PC-3 (cell line): ENCODE results near the gene TBX5. TPM values are rescaled to one million over a fixed set of nuclear protein-coding genes. Genes with fewer than 3 reads are reported as not detected.

ENCODE experiments used
- ATAC-seq: fragments of 200-7000 bp; cut with Tn5 transposase; 2 replicates; pipeline ENCODE4 v1.9.1; 2020; ENCODE audit warnings: mild to moderate bottlenecking, moderate library complexity
- BruUV-seq: library from RNA; stranded (reverse); fragments of 400-500 nt; replicated peaks from 2 replicates; lab custom pipeline; 2021; lab: Mats Ljungman, UMichigan
- CTCF ChIA-PET: fragments of 300-600 bp; sonication (Branson Sonifier 250); formaldehyde crosslinking; loops from one replicate; lab custom pipeline; 2022; ENCODE audit warnings: antibody characterized with exemption; lab: Charles Lee
- POLR2A ChIA-PET: fragments of 300-600 bp; sonication (Branson Sonifier 250); formaldehyde crosslinking; loops from one replicate; lab custom pipeline; 2022; ENCODE audit warnings: antibody characterized with exemption; ENCODE audit not compliant: unreplicated experiment; lab: Charles Lee
- DNase-seq: peaks from one replicate; pipeline ENCODE4 v3.0.0-alpha.2; 2015
- H2AFZ ChIP-seq: fragments of 300-600 bp; sonication (generic); 2 replicates; pipeline ENCODE4 v1.6.0; 2016; ENCODE audit warnings: antibody characterized with exemption, low read length
- H3F3A ChIP-seq: fragments of 300-600 bp; sonication (generic); one replicate; pipeline ENCODE4 v1.6.0; 2017; ENCODE audit warnings: antibody characterized with exemption, low read length, control low read depth, mild to moderate bottlenecking; ENCODE audit not compliant: unreplicated experiment
- H3K27ac ChIP-seq: fragments of 300-600 bp; sonication (generic); 2 replicates; pipeline ENCODE4 v1.5.1; 2016; ENCODE audit warnings: mild to moderate bottlenecking, low read length
- H3K27me3 ChIP-seq: fragments of 300-600 bp; sonication (generic); 2 replicates; pipeline ENCODE4 v1.6.1; 2016; ENCODE audit warnings: low read length, mixed read lengths
- H3K36me3 ChIP-seq: fragments of 300-600 bp; sonication (generic); 2 replicates; pipeline ENCODE4 v1.6.1; 2016; ENCODE audit warnings: low read depth, mixed run types, low read length, mixed read lengths
- H3K4me1 ChIP-seq: fragments of 300-600 bp; sonication (generic); 2 replicates; pipeline ENCODE4 v1.5.1; 2016; ENCODE audit warnings: low read length; ENCODE audit not compliant: insufficient read depth
- H3K4me2 ChIP-seq: fragments of 300-600 bp; sonication (generic); 2 replicates; pipeline ENCODE4 v1.6.0; 2016; ENCODE audit warnings: low read length
- H3K4me3 ChIP-seq: fragments of 300-600 bp; sonication (generic); 2 replicates; pipeline ENCODE4 v1.5.1; 2016; ENCODE audit warnings: mild to moderate bottlenecking, low read length, mixed read lengths
- H3K79me2 ChIP-seq: fragments of 300-600 bp; sonication (generic); 2 replicates; pipeline ENCODE4 v1.6.1; 2017; ENCODE audit warnings: low read length, mixed read lengths
- H3K9ac ChIP-seq: fragments of 300-600 bp; sonication (generic); 2 replicates; pipeline ENCODE4 v1.6.0; 2016; ENCODE audit warnings: mild to moderate bottlenecking, low read length
- H3K9me2 ChIP-seq: fragments of 300-600 bp; sonication (generic); replicated peaks from 2 replicates; pipeline ENCODE4 v1.6.1; 2016; ENCODE audit warnings: mixed run types, low read length, mixed read lengths
- H3K9me3 ChIP-seq: fragments of 300-600 bp; sonication (generic); 2 replicates; pipeline ENCODE4 v1.6.1; 2016; ENCODE audit warnings: low read length, mixed read lengths
- H4K20me1 ChIP-seq: fragments of 300-600 bp; sonication (generic); 2 replicates; pipeline ENCODE4 v1.6.1; 2016; ENCODE audit warnings: low read length, mixed read lengths
- EZH2 ChIP-seq: fragments of 300-600 bp; sonication (generic); IDR thresholded peaks from one replicate; pipeline ENCODE4 v1.6.1; 2017; ENCODE audit warnings: antibody characterized with exemption, mild to moderate bottlenecking, low read length; ENCODE audit not compliant: unreplicated experiment
- EZH2phosphoT487 ChIP-seq: fragments of 300-600 bp; sonication (generic); IDR thresholded peaks from 2 replicates; pipeline ENCODE4 v1.6.1; 2018; ENCODE audit warnings: mild to moderate bottlenecking, antibody characterized with exemption, low read length, borderline replicate concordance
- intact Hi-C: fragments of 100-400 bp; cut with micrococcal nuclease; formaldehyde crosslinking; loops from 2 replicates; pipeline ENCODE4 v1.9.0; 2023
- total RNA-seq: library from RNA; depleted of rRNA; stranded (reverse); fragments of >200 nt; gene quantifications from 2 replicates; pipeline ENCODE4 v1.2.3, GENCODE V29; 2014
- TF ChIP-seq, protein P1 (sequence below): fragments of 300-600 bp; sonication (generic); conservative IDR thresholded peaks from 2 replicates; pipeline ENCODE4 v1.5.1; 2017; ENCODE audit warnings: antibody characterized with exemption, low read depth, mild to moderate bottlenecking, low read length

TBX5 gene
- total RNA-seq, 1 experiment from 2014 or later = not detected

DNA sequence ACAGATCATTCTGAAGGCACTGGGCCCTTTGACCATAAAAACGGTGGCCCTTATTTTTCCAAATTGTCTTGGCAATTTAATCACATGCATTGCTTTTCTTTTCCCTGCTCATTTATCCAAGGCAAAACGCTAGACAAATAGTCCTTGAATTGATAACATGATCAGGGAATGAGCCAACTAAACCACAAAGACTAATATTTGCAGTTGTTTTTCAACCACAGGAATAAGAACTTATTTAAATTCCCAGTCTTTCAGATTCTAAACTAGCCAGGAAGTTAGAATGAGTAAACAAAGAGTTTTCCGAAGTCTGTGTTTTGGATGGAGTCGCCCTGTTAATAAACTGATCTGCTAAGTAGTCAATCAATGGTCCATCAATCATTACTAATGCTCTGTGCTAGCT, 14.9 kb downstream of the TBX5 start:
- H3K4me2 ChIP-seq = no peak overlapping the region
- no peaks in the 10 kb centered on the region for H3K4me1 ChIP-seq
- ChIA-PET POLR2A (no interaction called here), CTCF (no interaction called here)
- H3K9ac ChIP-seq = no peak overlapping the region
- intact Hi-C loops = no loop called here
- peaks cover 66% of the 10 kb centered on the region for H3K27me3 ChIP-seq
- no peak overlapping the region for H2AFZ ChIP-seq
- H3K9me3 ChIP-seq = no peaks in the 10 kb centered on the region
- H3K4me3 ChIP-seq = no peak overlapping the region
- no peak overlapping the region for H3K27ac ChIP-seq
- no peaks in the 10 kb centered on the region for H3K9me2 ChIP-seq
- H4K20me1 ChIP-seq = no peaks in the 10 kb centered on the region
- H3K79me2 ChIP-seq = no peaks in the 10 kb centered on the region
- ATAC-seq (no peak), DNase-seq (no peak)
- no peak for TF ChIP-seq EZH2
- TF ChIP-seq, protein P1, sequence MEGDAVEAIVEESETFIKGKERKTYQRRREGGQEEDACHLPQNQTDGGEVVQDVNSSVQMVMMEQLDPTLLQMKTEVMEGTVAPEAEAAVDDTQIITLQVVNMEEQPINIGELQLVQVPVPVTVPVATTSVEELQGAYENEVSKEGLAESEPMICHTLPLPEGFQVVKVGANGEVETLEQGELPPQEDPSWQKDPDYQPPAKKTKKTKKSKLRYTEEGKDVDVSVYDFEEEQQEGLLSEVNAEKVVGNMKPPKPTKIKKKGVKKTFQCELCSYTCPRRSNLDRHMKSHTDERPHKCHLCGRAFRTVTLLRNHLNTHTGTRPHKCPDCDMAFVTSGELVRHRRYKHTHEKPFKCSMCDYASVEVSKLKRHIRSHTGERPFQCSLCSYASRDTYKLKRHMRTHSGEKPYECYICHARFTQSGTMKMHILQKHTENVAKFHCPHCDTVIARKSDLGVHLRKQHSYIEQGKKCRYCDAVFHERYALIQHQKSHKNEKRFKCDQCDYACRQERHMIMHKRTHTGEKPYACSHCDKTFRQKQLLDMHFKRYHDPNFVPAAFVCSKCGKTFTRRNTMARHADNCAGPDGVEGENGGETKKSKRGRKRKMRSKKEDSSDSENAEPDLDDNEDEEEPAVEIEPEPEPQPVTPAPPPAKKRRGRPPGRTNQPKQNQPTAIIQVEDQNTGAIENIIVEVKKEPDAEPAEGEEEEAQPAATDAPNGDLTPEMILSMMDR = no peak
- no peak for TF ChIP-seq EZH2phosphoT487
- no peaks in the 10 kb centered on the region for H3F3A ChIP-seq
- no TSS peak for BruUV-seq
- H3K36me3 ChIP-seq = no peaks in the 10 kb centered on the region

DNA sequence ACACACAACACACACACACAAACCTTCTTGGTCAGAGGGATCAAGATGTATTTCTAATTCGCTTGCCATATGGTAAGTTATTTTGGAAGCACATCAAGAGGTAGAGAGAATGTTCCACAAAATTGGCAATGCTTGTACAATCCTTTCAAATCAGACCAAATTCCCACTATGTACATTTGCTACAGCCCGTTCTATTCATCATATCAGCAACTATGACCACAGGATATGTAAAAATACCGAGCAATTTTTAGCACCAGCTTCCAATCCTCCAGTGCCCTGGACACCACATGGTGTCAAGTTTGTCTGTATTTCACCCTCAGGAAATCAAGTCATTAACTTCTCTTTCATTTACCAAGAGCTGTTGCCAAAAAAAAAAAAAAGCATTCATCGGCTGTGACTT, 21.2 kb downstream of the TBX5 start:
- Histone ChIP-seq H3F3A (no peaks in the 10 kb centered on the region), H3K9ac (no peak overlapping the region), H3K27me3 (peaks cover 47% of the 10 kb centered on the region), H3K4me1 (no peaks in the 10 kb centered on the region), H2AFZ (no peak overlapping the region), H4K20me1 (no peaks in the 10 kb centered on the region), H3K9me3 (no peaks in the 10 kb centered on the region), H3K4me3 (no peak overlapping the region), H3K36me3 (no peaks in the 10 kb centered on the region), H3K4me2 (no peak overlapping the region), H3K9me2 (no peaks in the 10 kb centered on the region), H3K27ac (no peak overlapping the region), H3K79me2 (no peaks in the 10 kb centered on the region)
- DNase-seq = no peak
- POLR2A ChIA-PET = no interaction called here
- no TSS peak for BruUV-seq
- CTCF ChIA-PET = no interaction called here
- TF ChIP-seq EZH2 (no peak), EZH2phosphoT487 (no peak)
- TF ChIP-seq, protein P1 = no peak
- ATAC-seq = no peak
- intact Hi-C loops = no loop called here

DNA sequence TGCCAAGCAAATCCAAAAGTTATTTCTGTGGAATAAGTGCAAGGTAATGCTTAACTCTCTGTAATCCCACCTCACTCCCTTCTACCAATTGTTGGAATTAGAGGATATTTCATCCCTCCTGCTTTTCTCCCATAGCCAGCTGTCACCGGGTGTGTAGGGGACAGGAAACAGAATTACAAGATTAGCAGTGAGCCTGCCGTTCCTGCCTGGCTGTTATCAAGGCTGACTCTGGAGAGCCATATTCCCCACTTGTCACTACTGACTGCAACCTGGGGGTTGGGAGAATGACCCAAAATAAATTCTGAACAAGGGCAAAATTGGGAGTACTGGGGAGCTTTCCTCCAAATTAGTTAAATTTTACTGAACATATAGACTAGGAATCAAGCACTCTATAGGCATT, 24.8 kb downstream of the TBX5 start:
- H3K9me3 ChIP-seq = no peaks in the 10 kb centered on the region
- no peaks in the 10 kb centered on the region for H3K36me3 ChIP-seq
- TF ChIP-seq EZH2 = no peak
- TF ChIP-seq EZH2phosphoT487 = no peak
- TF ChIP-seq, protein P1 = no peak
- H3K4me1 ChIP-seq = no peaks in the 10 kb centered on the region
- H3F3A ChIP-seq = no peaks in the 10 kb centered on the region
- no peaks in the 10 kb centered on the region for H4K20me1 ChIP-seq
- ATAC-seq (no peak), DNase-seq (no peak)
- ChIA-PET POLR2A (no interaction called here), CTCF (no interaction called here)
- no peaks in the 10 kb centered on the region for H3K9me2 ChIP-seq
- no peak overlapping the region for H3K27ac ChIP-seq
- no peaks in the 10 kb centered on the region for H3K79me2 ChIP-seq
- no peak overlapping the region for H2AFZ ChIP-seq
- H3K4me3 ChIP-seq = no peak overlapping the region
- no TSS peak for BruUV-seq
- H3K27me3 ChIP-seq = peaks cover 64% of the 10 kb centered on the region
- no peak overlapping the region for H3K4me2 ChIP-seq
- intact Hi-C loops = no loop called here
- H3K9ac ChIP-seq = no peak overlapping the region
